ENCODE results near the gene CALHM5. TPM values are rescaled to one million over a fixed set of nuclear protein-coding genes. Genes with fewer than 3 reads are reported as not detected.

CALHM5 gene
- total RNA-seq, 4 donors from 2014 or later: 0.89 to 5.9 (median 1.4) TPM

GRCh38 chr6:116507324-116507723, 4.1 kb upstream of the CALHM5 start:
- no peak for DNase-seq (ENCODE audit: low spot score in 2 of 2)
- Histone ChIP-seq H3K27ac (no peak overlapping the region), H3K36me3 (no peaks in the 10 kb centered on the region), H3K4me1 (no peaks in the 10 kb centered on the region), H3K27me3 (no peaks in the 10 kb centered on the region), H3K9me3 (no peaks in the 10 kb centered on the region), H3K4me3 (no peak overlapping the region)
- 95% methylated on average over 3 of the region's 3 CpGs for WGBS
- no peak for TF ChIP-seq POLR2A (IDR thresholded peaks at IDR 0.05)
- TF ChIP-seq EP300 (IDR thresholded peaks at IDR 0.05): no peak
- no peak for TF ChIP-seq POLR2AphosphoS5 (IDR thresholded peaks at IDR 0.05)
- TF ChIP-seq CTCF (IDR thresholded peaks at IDR 0.05): no peak

DNA sequence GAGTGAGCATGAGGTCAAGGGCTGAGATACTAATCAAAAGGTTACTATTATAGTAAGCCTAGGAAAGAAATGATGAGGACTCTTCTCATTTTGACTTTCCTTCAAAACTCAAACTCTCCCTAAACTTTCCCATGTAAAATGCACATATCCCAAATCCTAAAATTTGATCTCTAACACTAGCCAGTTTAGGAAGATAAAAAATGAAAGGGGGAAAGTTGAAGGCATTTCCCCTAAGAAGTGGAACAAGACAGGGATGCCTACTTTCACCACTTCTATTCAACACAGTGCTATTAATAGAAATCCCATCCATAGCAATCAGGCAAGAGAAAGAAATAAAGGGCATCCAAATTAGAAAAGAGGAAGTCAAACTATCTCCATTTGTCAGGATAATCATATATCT, 2.9 kb upstream of the CALHM5 start:
- Histone ChIP-seq H3K9me3 (no peaks in the 10 kb centered on the region), H3K27me3 (no peaks in the 10 kb centered on the region), H3K4me3 (no peak overlapping the region), H3K4me1 (no peaks in the 10 kb centered on the region), H3K36me3 (no peaks in the 10 kb centered on the region), H3K27ac (no peak overlapping the region)
- TF ChIP-seq EP300 (IDR thresholded peaks at IDR 0.05): no peak
- TF ChIP-seq POLR2A (IDR thresholded peaks at IDR 0.05): no peak
- no peak for TF ChIP-seq CTCF (IDR thresholded peaks at IDR 0.05)
- TF ChIP-seq POLR2AphosphoS5 (IDR thresholded peaks at IDR 0.05): no peak
- DNase-seq (ENCODE audit: low spot score in 2 of 2): no peak

- TF ChIP-seq EP300 (IDR thresholded peaks at IDR 0.05): no peak
- no peak for TF ChIP-seq POLR2AphosphoS5 (IDR thresholded peaks at IDR 0.05)
- no peak for TF ChIP-seq POLR2A (IDR thresholded peaks at IDR 0.05)
- TF ChIP-seq CTCF (IDR thresholded peaks at IDR 0.05): no peak
- Histone ChIP-seq H3K36me3 (no peaks in the 10 kb centered on the region), H3K9me3 (no peaks in the 10 kb centered on the region), H3K27ac (peak overlapping the region; percentile 88), H3K4me1 (no peaks in the 10 kb centered on the region), H3K27me3 (no peaks in the 10 kb centered on the region), H3K4me3 (peak overlapping the region; percentile 33)
- no peak for DNase-seq (ENCODE audit: low spot score in 2 of 2)
- 49% methylated on average over 4 of the region's 4 CpGs for WGBS
These were observed 696 bp downstream of the CALHM5 start for GRCh38 chr6:116512111-116512559.

- H3K4me1 ChIP-seq: no peaks in the 10 kb centered on the region
- no peaks in the 10 kb centered on the region for H3K9me3 ChIP-seq
- H3K27me3 ChIP-seq: no peaks in the 10 kb centered on the region
- no peak for DNase-seq (ENCODE audit: low spot score in 2 of 2)
- H3K36me3 ChIP-seq: no peaks in the 10 kb centered on the region
- H3K4me3 ChIP-seq: peak overlapping the region; percentile 33
- peak overlapping the region; percentile 88 for H3K27ac ChIP-seq
- no peak for TF ChIP-seq CTCF (IDR thresholded peaks at IDR 0.05)
These were observed 1.3 kb downstream of the CALHM5 start for GRCh38 chr6:116512734-116513133.

DNA sequence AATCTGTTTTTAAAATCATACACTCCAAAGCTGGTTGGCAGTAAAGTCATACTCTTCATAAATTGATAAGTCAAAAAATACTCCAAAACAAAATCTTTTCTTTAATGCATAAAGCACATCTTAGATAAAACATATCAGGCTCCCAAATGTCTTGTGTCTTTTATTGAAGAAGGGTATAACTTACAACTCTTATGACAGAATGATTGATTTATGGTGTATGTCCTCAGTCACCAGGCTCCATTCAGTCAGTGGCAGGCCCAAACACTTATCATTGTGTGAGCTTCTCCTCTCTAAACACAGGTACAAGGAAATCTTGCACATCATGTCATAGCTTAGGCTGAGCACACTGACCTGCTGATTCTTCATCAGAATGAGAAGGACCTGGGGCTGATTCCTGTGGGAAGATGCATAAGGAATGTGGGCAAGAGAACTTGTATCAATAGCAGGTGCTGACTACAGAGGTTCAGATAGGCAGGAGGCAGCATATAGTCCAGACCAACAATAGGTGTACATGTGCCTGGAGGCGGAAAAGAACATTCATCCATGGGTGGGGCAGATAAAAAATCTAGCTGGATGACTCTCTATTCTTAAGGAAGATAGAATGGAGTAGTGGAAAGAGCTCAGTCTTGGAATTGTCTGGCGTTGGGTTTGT, 1.9 kb downstream of the CALHM5 start:
- Histone ChIP-seq H3K27me3 (no peaks in the 10 kb centered on the region), H3K27ac (no peak overlapping the region), H3K4me3 (peak overlapping the region; percentile 33), H3K36me3 (no peaks in the 10 kb centered on the region), H3K9me3 (no peaks in the 10 kb centered on the region), H3K4me1 (no peaks in the 10 kb centered on the region)
- 85% methylated on average over 2 of the region's 2 CpGs for WGBS
- DNase-seq (ENCODE audit: low spot score in 2 of 2): no peak
- TF ChIP-seq CTCF (IDR thresholded peaks at IDR 0.05) (no peak), POLR2AphosphoS5 (IDR thresholded peaks at IDR 0.05) (no peak), EP300 (IDR thresholded peaks at IDR 0.05) (no peak), POLR2A (IDR thresholded peaks at IDR 0.05) (no peak)
